Parathyroid adenoma (tissue), 2 donors: ENCODE data around the gene ANXA6.

Source experiments
- H2AFZ ChIP-seq: fragments of 300-600 bp; sonication (generic); one replicate; pipeline ENCODE4 v1.7.0; 2017; ENCODE audit warnings: antibody characterized with exemption, mild to moderate bottlenecking
- H3K27ac ChIP-seq: fragments of 300-600 bp; sonication (generic); one replicate; pipeline ENCODE4 v1.7.0; 2017
- H3K27me3 ChIP-seq: fragments of 300-600 bp; sonication (generic); one replicate; pipeline ENCODE4 v1.7.0; 2017; ENCODE audit warnings: low read length; ENCODE audit not compliant: control insufficient read depth, insufficient read depth
- H3K36me3 ChIP-seq: fragments of 300-600 bp; sonication (generic); one replicate; pipeline ENCODE4 v1.7.0; 2017; ENCODE audit warnings: low read length; ENCODE audit not compliant: control insufficient read depth, insufficient read depth
- H3K4me1 ChIP-seq: fragments of 300-600 bp; sonication (generic); one replicate; pipeline ENCODE4 v1.7.0; 2017; ENCODE audit warnings: control low read depth
- H3K4me2 ChIP-seq: fragments of 300-600 bp; sonication (generic); one replicate; pipeline ENCODE4 v1.7.0; 2017; ENCODE audit warnings: low read length
- H3K4me3 ChIP-seq: fragments of 300-600 bp; sonication (generic); one replicate; pipeline ENCODE4 v1.7.0; 2017; ENCODE audit warnings: low read depth, low read length
- H3K79me2 ChIP-seq: fragments of 300-600 bp; sonication (generic); one replicate; pipeline ENCODE4 v1.7.0; 2017; ENCODE audit warnings: control low read depth
- H3K9ac ChIP-seq: fragments of 300-600 bp; sonication (generic); one replicate; pipeline ENCODE4 v1.7.0; 2017; ENCODE audit warnings: mild to moderate bottlenecking
- H3K9me3 ChIP-seq: fragments of 300-600 bp; sonication (generic); one replicate; pipeline ENCODE4 v1.7.0; 2017; ENCODE audit warnings: low read length; ENCODE audit not compliant: control insufficient read depth
- TF ChIP-seq, protein P1 (sequence below): fragments of 300-600 bp; sonication (generic); IDR thresholded peaks from one replicate; pipeline ENCODE4 v1.7.0; 2017; ENCODE audit warnings: antibody characterized with exemption, mild to moderate bottlenecking
- donor health status: primary hyperparathyroidism.

The ANXA6 gene

DNA sequence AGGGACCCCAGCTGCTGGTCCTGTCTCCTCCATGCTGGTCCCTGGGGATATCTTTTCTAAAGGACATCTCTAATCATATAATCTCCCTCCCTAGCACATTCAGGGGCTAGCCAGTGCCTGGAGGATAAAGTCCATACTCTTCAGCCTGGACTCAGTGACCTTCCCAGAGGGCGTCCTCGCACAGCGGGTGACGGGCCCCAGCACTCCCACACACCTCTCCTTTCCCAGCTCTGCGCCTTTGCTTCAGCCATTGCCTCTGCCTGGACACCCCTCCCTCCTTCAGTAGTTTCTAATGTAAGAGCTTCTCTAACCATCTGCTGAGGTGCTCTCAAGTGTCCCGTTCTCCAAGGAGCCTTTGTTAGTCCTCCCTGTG is 61.6 kb downstream of the ANXA6 start:
- Histone ChIP-seq H3K4me2 (peak overlapping the region; percentile 3), H3K4me1 (peaks cover 65% of the 10 kb centered on the region), H3K36me3 (no peaks in the 10 kb centered on the region), H3K79me2 (no peaks in the 10 kb centered on the region), H3K9ac (no peak overlapping the region), H3K4me3 (no peak overlapping the region), H2AFZ (peak overlapping the region; percentile 21), H3K27ac (peak overlapping the region; percentile 92), H3K27me3 (no peaks in the 10 kb centered on the region), H3K9me3 (no peaks in the 10 kb centered on the region)
- TF ChIP-seq, protein P1, sequence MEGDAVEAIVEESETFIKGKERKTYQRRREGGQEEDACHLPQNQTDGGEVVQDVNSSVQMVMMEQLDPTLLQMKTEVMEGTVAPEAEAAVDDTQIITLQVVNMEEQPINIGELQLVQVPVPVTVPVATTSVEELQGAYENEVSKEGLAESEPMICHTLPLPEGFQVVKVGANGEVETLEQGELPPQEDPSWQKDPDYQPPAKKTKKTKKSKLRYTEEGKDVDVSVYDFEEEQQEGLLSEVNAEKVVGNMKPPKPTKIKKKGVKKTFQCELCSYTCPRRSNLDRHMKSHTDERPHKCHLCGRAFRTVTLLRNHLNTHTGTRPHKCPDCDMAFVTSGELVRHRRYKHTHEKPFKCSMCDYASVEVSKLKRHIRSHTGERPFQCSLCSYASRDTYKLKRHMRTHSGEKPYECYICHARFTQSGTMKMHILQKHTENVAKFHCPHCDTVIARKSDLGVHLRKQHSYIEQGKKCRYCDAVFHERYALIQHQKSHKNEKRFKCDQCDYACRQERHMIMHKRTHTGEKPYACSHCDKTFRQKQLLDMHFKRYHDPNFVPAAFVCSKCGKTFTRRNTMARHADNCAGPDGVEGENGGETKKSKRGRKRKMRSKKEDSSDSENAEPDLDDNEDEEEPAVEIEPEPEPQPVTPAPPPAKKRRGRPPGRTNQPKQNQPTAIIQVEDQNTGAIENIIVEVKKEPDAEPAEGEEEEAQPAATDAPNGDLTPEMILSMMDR = no peak

DNA sequence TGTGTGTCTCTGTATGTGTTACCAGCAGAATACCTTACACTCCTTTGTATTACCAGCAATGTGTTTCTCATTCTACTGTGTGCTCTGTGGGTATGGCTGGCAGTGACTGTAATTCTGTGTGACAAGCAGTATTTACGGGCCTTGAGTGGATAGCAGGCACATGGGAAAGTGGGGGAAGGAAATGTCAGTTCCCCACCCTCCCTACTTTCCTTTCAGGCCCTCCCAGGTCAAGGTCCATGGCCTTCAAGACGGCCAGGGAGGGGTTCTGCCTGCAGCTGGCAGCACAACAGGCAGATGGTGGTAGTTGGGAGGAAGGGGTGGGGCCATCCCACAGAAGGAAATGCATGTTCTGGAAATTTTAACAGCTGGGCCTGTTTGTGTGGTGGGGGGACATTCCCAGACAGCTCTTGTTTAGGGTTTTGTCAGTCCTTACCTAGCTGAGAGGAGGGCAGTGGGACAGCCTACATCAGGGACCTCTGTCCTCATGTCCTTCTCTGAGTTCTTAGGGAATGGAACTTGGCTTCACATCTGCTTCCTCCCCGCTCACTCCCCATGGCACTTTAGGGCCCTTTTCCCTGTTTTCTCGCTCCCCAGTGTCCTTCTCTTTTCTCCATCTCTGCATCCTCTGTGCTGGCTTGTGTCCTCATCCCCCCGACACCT is 62.1 kb downstream of the ANXA6 start:
- TF ChIP-seq, protein P1 = no peak
- H3K27me3 ChIP-seq = no peaks in the 10 kb centered on the region
- H3K4me1 ChIP-seq = peaks cover 60% of the 10 kb centered on the region
- no peaks in the 10 kb centered on the region for H3K36me3 ChIP-seq
- H2AFZ ChIP-seq = peak overlapping the region; percentile 4
- no peak overlapping the region for H3K4me3 ChIP-seq
- peak overlapping the region; percentile 92 for H3K27ac ChIP-seq
- H3K9me3 ChIP-seq = no peaks in the 10 kb centered on the region
- no peak overlapping the region for H3K9ac ChIP-seq
- peak overlapping the region; percentile 57 for H3K4me2 ChIP-seq
- no peaks in the 10 kb centered on the region for H3K79me2 ChIP-seq

DNA sequence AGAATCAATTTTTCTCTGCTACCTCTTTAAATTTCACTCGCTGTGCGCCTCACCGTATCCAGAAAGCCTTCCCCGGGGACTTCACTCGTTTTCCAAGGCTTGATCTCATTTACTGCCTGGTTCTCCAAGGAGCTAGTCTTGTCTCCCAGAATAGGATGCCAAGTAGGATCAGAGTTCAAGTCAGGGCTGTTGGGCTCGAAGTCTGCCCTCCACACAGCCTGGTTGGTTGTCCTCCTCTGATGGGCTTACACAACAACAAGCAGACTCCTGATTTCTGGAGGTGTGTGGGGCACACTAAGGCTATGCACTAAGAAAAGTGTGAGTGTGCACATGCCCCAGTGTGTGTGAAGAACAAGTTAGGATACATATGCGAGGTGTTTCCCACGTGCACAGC is 62.7 kb downstream of the ANXA6 start:
- no peak overlapping the region for H3K4me3 ChIP-seq
- no peaks in the 10 kb centered on the region for H3K9me3 ChIP-seq
- H3K4me2 ChIP-seq = peak overlapping the region; percentile 57
- no peaks in the 10 kb centered on the region for H3K79me2 ChIP-seq
- H3K27me3 ChIP-seq = no peaks in the 10 kb centered on the region
- H3K9ac ChIP-seq = no peak overlapping the region
- H3K36me3 ChIP-seq = no peaks in the 10 kb centered on the region
- H2AFZ ChIP-seq = peak overlapping the region; percentile 65
- peaks cover 58% of the 10 kb centered on the region for H3K4me1 ChIP-seq
- H3K27ac ChIP-seq = peak overlapping the region; percentile 92
- TF ChIP-seq, protein P1 = no peak

DNA sequence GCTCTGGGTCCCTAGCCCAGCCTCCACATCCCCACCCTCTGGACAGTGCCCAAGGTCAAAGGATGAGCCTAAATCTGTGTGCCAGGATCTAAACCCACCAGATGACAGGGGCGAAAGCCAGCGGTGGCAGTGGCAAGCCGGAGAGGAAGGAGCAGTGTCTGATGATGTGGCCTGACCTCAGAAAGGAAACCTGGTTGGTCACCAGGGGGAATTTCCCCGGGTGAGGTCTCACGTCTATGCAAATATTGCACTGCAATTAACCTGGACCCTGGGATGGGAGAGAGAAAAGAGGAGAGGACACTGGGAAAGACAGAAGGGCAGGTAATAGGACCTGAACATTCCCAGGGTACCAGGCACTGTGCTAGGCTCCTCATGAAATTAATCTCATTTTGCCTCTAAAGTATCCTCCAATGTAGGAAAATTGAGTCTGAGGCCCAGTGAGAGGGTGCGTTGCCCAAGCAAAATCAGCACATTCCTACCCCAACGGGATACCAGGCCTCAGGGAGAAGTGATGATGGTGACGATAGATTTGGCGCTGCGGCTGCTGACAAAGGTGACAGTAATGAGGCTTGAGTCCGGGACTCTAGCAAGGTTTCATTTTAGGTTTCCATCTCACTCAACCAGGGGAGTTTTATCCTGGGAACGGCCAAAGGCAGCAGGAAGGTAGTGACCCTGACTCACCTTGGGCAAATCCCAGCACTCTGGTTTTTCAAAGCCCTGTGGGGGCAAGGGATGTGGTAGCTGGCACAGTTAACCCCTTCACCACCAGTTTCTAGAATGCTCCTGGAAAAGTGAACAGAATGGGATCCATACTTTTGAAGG is 63.3 kb downstream of the ANXA6 start:
- H2AFZ ChIP-seq = peak overlapping the region; percentile 65
- TF ChIP-seq, protein P1 = no peak
- no peaks in the 10 kb centered on the region for H3K36me3 ChIP-seq
- H3K4me3 ChIP-seq = no peak overlapping the region
- peaks cover 58% of the 10 kb centered on the region for H3K4me1 ChIP-seq
- peaks cover 2% of the 10 kb centered on the region for H3K79me2 ChIP-seq
- no peaks in the 10 kb centered on the region for H3K27me3 ChIP-seq
- no peaks in the 10 kb centered on the region for H3K9me3 ChIP-seq
- H3K27ac ChIP-seq = peak overlapping the region; percentile 92
- no peak overlapping the region for H3K9ac ChIP-seq
- H3K4me2 ChIP-seq = peak overlapping the region; percentile 57
